Measurements from ENCODE around the gene ZDHHC11.

DNA sequence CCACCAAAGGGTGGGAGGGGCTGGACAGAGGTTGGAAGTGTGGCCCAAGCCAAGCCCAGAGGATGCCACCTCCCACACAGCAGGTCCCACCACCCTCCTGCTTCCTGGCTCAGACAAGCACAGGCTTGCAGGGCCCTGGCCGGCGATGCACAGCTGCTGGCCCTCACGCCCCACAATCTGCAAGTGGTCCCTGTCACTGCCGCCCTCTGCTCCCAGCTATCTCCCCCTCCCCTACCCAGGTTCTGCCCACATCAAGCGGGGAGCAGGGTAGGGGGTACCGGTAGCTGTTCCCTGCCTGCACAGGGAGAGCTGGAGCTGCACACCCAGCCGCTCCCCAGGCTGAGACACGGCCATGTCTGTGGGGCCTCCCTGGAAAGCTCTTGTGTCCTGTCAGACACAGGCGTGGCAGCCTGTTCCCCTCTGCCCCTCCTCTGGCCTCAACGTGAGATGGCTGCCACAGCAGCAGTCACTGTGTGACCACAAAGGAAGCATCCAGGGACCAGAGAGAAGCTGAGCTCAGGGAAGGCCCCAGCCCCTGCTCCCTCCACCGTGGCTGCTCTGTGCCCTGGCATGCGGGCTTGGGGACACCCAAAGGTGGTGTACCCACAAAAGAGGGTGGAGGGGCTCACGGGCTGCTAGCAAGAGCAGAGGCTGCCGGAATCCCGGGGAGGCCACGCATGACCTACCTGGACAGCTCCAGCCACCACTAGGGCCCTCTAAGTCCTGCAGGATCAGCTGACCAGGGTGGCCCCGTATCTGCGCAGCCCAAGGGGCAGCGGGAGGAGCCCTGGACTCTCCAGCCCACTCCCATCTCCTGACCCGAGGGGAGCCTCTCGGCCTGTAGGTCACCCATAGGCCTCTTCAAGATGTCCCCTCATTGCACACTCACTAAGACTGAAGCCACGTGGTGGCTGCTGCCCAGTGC, 10.9 kb upstream of the ZDHHC11 start:
- TF ChIP-seq, protein P1, sequence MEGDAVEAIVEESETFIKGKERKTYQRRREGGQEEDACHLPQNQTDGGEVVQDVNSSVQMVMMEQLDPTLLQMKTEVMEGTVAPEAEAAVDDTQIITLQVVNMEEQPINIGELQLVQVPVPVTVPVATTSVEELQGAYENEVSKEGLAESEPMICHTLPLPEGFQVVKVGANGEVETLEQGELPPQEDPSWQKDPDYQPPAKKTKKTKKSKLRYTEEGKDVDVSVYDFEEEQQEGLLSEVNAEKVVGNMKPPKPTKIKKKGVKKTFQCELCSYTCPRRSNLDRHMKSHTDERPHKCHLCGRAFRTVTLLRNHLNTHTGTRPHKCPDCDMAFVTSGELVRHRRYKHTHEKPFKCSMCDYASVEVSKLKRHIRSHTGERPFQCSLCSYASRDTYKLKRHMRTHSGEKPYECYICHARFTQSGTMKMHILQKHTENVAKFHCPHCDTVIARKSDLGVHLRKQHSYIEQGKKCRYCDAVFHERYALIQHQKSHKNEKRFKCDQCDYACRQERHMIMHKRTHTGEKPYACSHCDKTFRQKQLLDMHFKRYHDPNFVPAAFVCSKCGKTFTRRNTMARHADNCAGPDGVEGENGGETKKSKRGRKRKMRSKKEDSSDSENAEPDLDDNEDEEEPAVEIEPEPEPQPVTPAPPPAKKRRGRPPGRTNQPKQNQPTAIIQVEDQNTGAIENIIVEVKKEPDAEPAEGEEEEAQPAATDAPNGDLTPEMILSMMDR (optimal IDR thresholded peaks at IDR 0.05 in 1 of 3, IDR thresholded peaks at IDR 0.05 in 1 of 3, conservative IDR thresholded peaks at IDR 0.05 in 1 of 3; ENCODE audit: extremely low read depth in 1 of 3, insufficient read depth in 2 of 3, low read length in 3 of 3) = no peak
- TF ChIP-seq EZH2 (IDR thresholded peaks at IDR 0.05; ENCODE audit: low read length) = no peak

All from keratinocyte (primary cell).